Aorta (tissue), 5 donors: ENCODE results near the gene GLTP. TPM values are rescaled to one million over a fixed set of nuclear protein-coding genes. Genes with fewer than 3 reads are reported as not detected.

ENCODE experiments used
- ATAC-seq: fragments of 200-7000 bp; cut with Tn5 transposase; one replicate; pipeline ENCODE4 v1.9.1; 2022; ENCODE audit warnings: moderate library complexity; ENCODE audit not compliant: low FRiP score
- DNase-seq, 2 donors: peaks; one replicate each; pipeline ENCODE4 v3.0.0-alpha.2; 2020
- H3K27ac ChIP-seq, 2 donors: one replicate each; pipeline ENCODE4 v1.5.1; 2013; ENCODE audit warnings: low read length in 2 of 2, mild to moderate bottlenecking in 2 of 2, moderate library complexity in 2 of 2, control low read depth in 1 of 2, inconsistent platforms in 1 of 2, low read depth in 1 of 2
- H3K27me3 ChIP-seq, 2 donors: one replicate each; pipeline ENCODE4 v1.6.1; 2013; ENCODE audit warnings: control low read depth in 1 of 2, low read length in 1 of 2, mild to moderate bottlenecking in 1 of 2, moderate library complexity in 1 of 2; ENCODE audit not compliant: insufficient read depth in 2 of 2, control insufficient read depth in 1 of 2
- H3K36me3 ChIP-seq, 2 donors: one replicate each; pipeline ENCODE4 v1.6.1; 2013; ENCODE audit warnings: control low read depth in 1 of 2, low read length in 1 of 2, mild to moderate bottlenecking in 1 of 2; ENCODE audit not compliant: insufficient read depth in 2 of 2, control insufficient read depth in 1 of 2
- H3K4me1 ChIP-seq, 2 donors: one replicate each; pipeline ENCODE4 v1.6.1; 2013; ENCODE audit warnings: low read length in 2 of 2, control low read depth in 1 of 2, mild to moderate bottlenecking in 1 of 2, moderate library complexity in 1 of 2; ENCODE audit not compliant: insufficient read depth in 2 of 2, control insufficient read depth in 1 of 2
- H3K4me3 ChIP-seq, 2 donors: one replicate each; pipeline ENCODE4 v1.5.1; 2013; ENCODE audit warnings: low read length in 2 of 2, control low read depth in 1 of 2, mild to moderate bottlenecking in 1 of 2
- H3K9me3 ChIP-seq: one replicate; pipeline ENCODE4 v1.6.1; 2013; ENCODE audit warnings: mild to moderate bottlenecking, low read length; ENCODE audit not compliant: control insufficient read depth
- WGBS, 2 donors: extraction: QIAGEN DNeasy Blood & Tissue Kit; methylation state at CpG; one replicate each; pipeline ENCODE4 v1.1.7; 2013; 5-methylcytosine and 5-hydroxymethylcytosine counted together
- intact Hi-C, 2 donors: fragments of 100-400 bp; cut with DNase I; formaldehyde crosslinking; loops; one replicate each; pipeline versions ENCODE4 v1.14.2 to v1.15.0; 2022
- polyA plus RNA-seq, 2 donors: library from polyadenylated mRNA; stranded (reverse); fragments of 200-250 nt; gene quantifications; one replicate each; pipeline ENCODE4 v1.2.3, GENCODE V29; 2013
- total RNA-seq, 2 donors: library from RNA; stranded (reverse); fragmentation: NEBNext Ultra II Directional; extraction: Animal tissue kit (Norgen Biotek cat#: 25700); gene quantifications; one replicate each; pipeline ENCODE4 v1.2.1, GENCODE V29; 2021
- donor health status: healthy with polysubstance abuse.
- donor health status: Bipolar disorder and iron deficiency.
- donor health status: DM: no; HTN: no; CAD: no.
- donor health status: DM: no; HTN: no; CAD: no.
- donor health status: DM: yes; HTN: yes; CAD: no.

Gene GLTP
- total and polyA plus RNA-seq, 4 donors, result 25.4 to 38.6 (median 35.1) TPM

- no peak for ATAC-seq
- H3K27ac ChIP-seq, result no peak overlapping the region
- intact Hi-C loops, result no loop called here
- H3K4me1 ChIP-seq, result no peaks in the 10 kb centered on the region
- DNase-seq, result no peak
- no peaks in the 10 kb centered on the region for H3K27me3 ChIP-seq
- no peak overlapping the region for H3K4me3 ChIP-seq
- no peaks in the 10 kb centered on the region for H3K9me3 ChIP-seq
- WGBS, 2 donors, result 87 to 88% methylated on average over 16 of the region's 16 CpGs
- no peaks in the 10 kb centered on the region for H3K36me3 ChIP-seq
Observed at GRCh38 chr12:109820816-109821381, 59.4 kb downstream of the GLTP start.

- 47 to 59% methylated on average over 10 of the region's 10 CpGs for WGBS, 2 donors
- Histone ChIP-seq H3K27ac (no peak overlapping the region), H3K4me1 (no peaks in the 10 kb centered on the region), H3K9me3 (no peaks in the 10 kb centered on the region), H3K27me3 (no peaks in the 10 kb centered on the region), H3K4me3 (no peak overlapping the region), H3K36me3 (no peaks in the 10 kb centered on the region)
- no peak for ATAC-seq
- intact Hi-C loops, result no loop called here
- no peak for DNase-seq
Observed at GRCh38 chr12:109818905-109819500, 61.3 kb downstream of the GLTP start.

GRCh38 chr12:109818253-109818652 is 62.1 kb downstream of the GLTP start:
- Histone ChIP-seq H3K4me3 (no peak overlapping the region), H3K9me3 (no peaks in the 10 kb centered on the region), H3K4me1 (no peaks in the 10 kb centered on the region), H3K36me3 (no peaks in the 10 kb centered on the region), H3K27ac (no peak overlapping the region), H3K27me3 (no peaks in the 10 kb centered on the region)
- intact Hi-C loops, result no loop called here
- DNase-seq (no peak), ATAC-seq (no peak)
- WGBS, 2 donors, result 92 to 95% methylated on average over 9 of the region's 9 CpGs

GRCh38 chr12:109817627-109818231 is 62.6 kb downstream of the GLTP start:
- no peaks in the 10 kb centered on the region for H3K27me3 ChIP-seq
- DNase-seq (no peak), ATAC-seq (no peak)
- H3K4me1 ChIP-seq, result no peaks in the 10 kb centered on the region
- no peaks in the 10 kb centered on the region for H3K9me3 ChIP-seq
- no peak overlapping the region for H3K4me3 ChIP-seq
- H3K36me3 ChIP-seq, result no peaks in the 10 kb centered on the region
- WGBS, 2 donors, result 93 to 94% methylated on average over 8 of the region's 8 CpGs
- intact Hi-C loops, result no loop called here
- H3K27ac ChIP-seq, result no peak overlapping the region

GRCh38 chr12:109816870-109817269 is 63.5 kb downstream of the GLTP start:
- H3K27ac ChIP-seq, result no peak overlapping the region
- intact Hi-C loops, result no loop called here
- H3K36me3 ChIP-seq, result no peaks in the 10 kb centered on the region
- ATAC-seq (no peak), DNase-seq (no peak)
- H3K27me3 ChIP-seq, result no peaks in the 10 kb centered on the region
- 91 to 92% methylated on average over 7 of the region's 7 CpGs for WGBS, 2 donors
- no peaks in the 10 kb centered on the region for H3K4me1 ChIP-seq
- no peaks in the 10 kb centered on the region for H3K9me3 ChIP-seq
- H3K4me3 ChIP-seq, result no peak overlapping the region

- Histone ChIP-seq H3K27me3 (no peaks in the 10 kb centered on the region), H3K27ac (no peak overlapping the region)
- DNase-seq, result no peak
Observed at GRCh38 chr12:109815757-109816617, 64.4 kb downstream of the GLTP start.

GRCh38 chr12:109815225-109815624 is 65.1 kb downstream of the GLTP start:
- Histone ChIP-seq H3K27me3 (no peaks in the 10 kb centered on the region), H3K27ac (no peak overlapping the region), H3K4me1 (no peaks in the 10 kb centered on the region), H3K9me3 (no peaks in the 10 kb centered on the region), H3K36me3 (no peaks in the 10 kb centered on the region), H3K4me3 (no peak overlapping the region)
- 91 to 94% methylated on average over 4 of the region's 4 CpGs for WGBS, 2 donors
- ATAC-seq (no peak), DNase-seq (no peak)
- intact Hi-C loops, result no loop called here

More at GRCh38 chr12:109815757-109816617, 64.4 kb downstream of the GLTP start:
- intact Hi-C loops, result no loop called here
- 68 to 71% methylated on average over 10 of the region's 10 CpGs for WGBS, 2 donors
- no peaks in the 10 kb centered on the region for H3K9me3 ChIP-seq
- no peak for ATAC-seq
- H3K4me3 ChIP-seq, result no peak overlapping the region
- no peaks in the 10 kb centered on the region for H3K36me3 ChIP-seq
- H3K4me1 ChIP-seq, result no peaks in the 10 kb centered on the region

- H3K9me3 ChIP-seq, result no peaks in the 10 kb centered on the region
- no peaks in the 10 kb centered on the region for H3K4me1 ChIP-seq
- ATAC-seq (no peak), DNase-seq (no peak)
- no peak overlapping the region for H3K27ac ChIP-seq
- H3K36me3 ChIP-seq, result no peaks in the 10 kb centered on the region
- no peak overlapping the region for H3K4me3 ChIP-seq
- intact Hi-C loops, result no loop called here
- WGBS, 2 donors, result 71 to 74% methylated on average over 20 of the region's 20 CpGs
- H3K27me3 ChIP-seq, result no peaks in the 10 kb centered on the region
Observed at GRCh38 chr12:109814600-109815150, 65.7 kb downstream of the GLTP start.
